Gastrocnemius medialis (tissue), 4 donors: Measurements from ENCODE around the gene DGKZ. TPM values are rescaled to one million over a fixed set of nuclear protein-coding genes. Genes with fewer than 3 reads are reported as not detected.

ENCODE experiments used
- ATAC-seq, 2 donors: fragments of 150-250 bp; one replicate each; pipeline ENCODE4 v1.9.1; 2016
- DNase-seq, 2 donors: peaks; one replicate each; pipeline ENCODE4 v3.0.0-alpha.2; 2019
- H3K27ac ChIP-seq, 4 donors: fragments of 200-600 bp; sonication (generic); 1 replicate in 1 of 4; 2 replicates in 3 of 4; pipeline ENCODE4 v1.5.1; 2016 to 2018; ENCODE audit warnings: mild to moderate bottlenecking in 2 of 4, moderate library complexity in 1 of 4
- H3K27me3 ChIP-seq, 3 donors: fragments of 200-600 bp; sonication (generic) in 2 of 3; 1 replicate in 1 of 3; 2 replicates in 2 of 3; pipeline versions ENCODE4 v1.5.1 to v1.6.0; 2016 to 2019; ENCODE audit warnings: mild to moderate bottlenecking in 1 of 3, moderate library complexity in 1 of 3
- H3K36me3 ChIP-seq, 2 donors: fragments of 200-600 bp; sonication (generic) in 1 of 2; one replicate each; pipeline ENCODE4 v1.5.1; 2017 to 2018
- H3K4me1 ChIP-seq, 2 donors: fragments of 200-600 bp; sonication (generic) in 1 of 2; one replicate each; pipeline ENCODE4 v1.5.1; 2016 to 2017; ENCODE audit warnings: mild to moderate bottlenecking in 2 of 2
- H3K4me3 ChIP-seq, 4 donors: fragments of 200-600 bp; sonication (generic) in 3 of 4; 1 replicate in 1 of 4; 2 replicates in 3 of 4; pipeline ENCODE4 v1.5.1; 2016 to 2019; ENCODE audit warnings: mild to moderate bottlenecking in 2 of 4
- H3K9me3 ChIP-seq, 3 donors: fragments of 200-600 bp; sonication (generic) in 2 of 3; 1 replicate in 1 of 3; 2 replicates in 2 of 3; pipeline ENCODE4 v1.5.1; 2016 to 2019
- POLR2A ChIP-seq, 2 donors: fragments of 450-650 bp; IDR thresholded peaks; one replicate each; pipeline ENCODE4 v1.6.1; 2017; ENCODE audit warnings: antibody characterized with exemption in 2 of 2, mild to moderate bottlenecking in 2 of 2, moderate library complexity in 2 of 2
- in situ Hi-C, 4 donors: fragments of 200-750 bp; cut with MboI; loops; one replicate each; pipeline versions ENCODE4 v1.15.0 to v1.8.0; 2017; ENCODE audit warnings: low sequenced_read_pairs in 4 of 4
- intact Hi-C: fragments of 100-400 bp; cut with DNase I; formaldehyde crosslinking; loops from one replicate; pipeline ENCODE4 v1.15.1; 2023; ENCODE audit warnings: low total_unique reads
- total RNA-seq, 4 donors: library from RNA; depleted of rRNA; stranded (reverse); fragments of >200 nt; gene quantifications; one replicate each; pipeline versions ENCODE4 v1.1.0 to v1.2.3, GENCODE V29; 2016
- TF ChIP-seq, protein P1 (sequence below), 5 experiments: fragments of 450-650 bp in 3 of 5; fragments of 200-600 bp in 2 of 5; sonication (generic) in 2 of 5; IDR thresholded peaks in 4 of 5; conservative IDR thresholded peaks in 1 of 5; 1 replicate in 4 of 5; 2 replicates in 1 of 5; pipeline ENCODE4 v1.5.1; 2016 to 2019; ENCODE audit warnings: antibody characterized with exemption in 5 of 5, mild to moderate bottlenecking in 3 of 5, moderate library complexity in 3 of 5

The DGKZ gene
- total RNA-seq, 4 donors from 2014 or later, result 127 to 155 (median 131) TPM

DNA sequence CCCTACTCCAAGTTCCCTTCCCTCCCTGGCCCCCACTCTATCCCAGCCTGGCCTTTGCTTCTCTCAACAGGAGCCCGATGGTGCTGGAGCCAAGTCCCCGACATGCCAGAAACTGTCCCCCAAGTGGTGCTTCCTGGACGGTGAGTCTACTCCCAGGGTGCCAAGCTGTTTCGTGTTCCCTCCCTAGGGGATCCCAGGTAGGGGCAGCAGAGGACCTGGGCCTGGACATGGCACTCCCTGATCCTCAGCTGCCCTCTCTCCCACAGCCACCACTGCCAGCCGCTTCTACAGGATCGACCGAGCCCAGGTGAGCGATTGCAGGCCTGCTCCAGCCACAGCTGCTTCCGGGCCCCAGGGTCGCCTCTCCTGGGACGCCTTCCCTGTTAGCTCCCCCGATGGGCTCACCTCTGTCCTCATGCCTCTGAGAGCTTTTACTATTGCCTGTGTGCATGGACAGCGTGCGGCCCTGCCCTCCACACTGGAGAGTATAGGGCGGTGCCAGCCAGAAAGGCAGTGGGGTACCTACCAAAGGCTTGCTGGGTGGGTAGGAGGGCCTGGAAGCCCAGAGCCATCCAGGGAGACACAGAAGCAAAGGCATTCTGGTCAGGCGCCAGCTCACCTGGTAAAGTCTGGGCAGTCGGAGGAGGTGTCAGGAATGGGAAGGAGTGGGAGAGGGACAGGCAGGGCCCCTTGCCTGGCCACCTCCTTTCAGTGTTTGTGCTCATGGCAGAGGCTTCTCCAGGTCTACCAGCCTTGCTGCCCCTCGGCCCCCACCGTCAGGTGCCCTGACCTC, 29.2 kb downstream of the DGKZ start:
- no peak overlapping the region for H3K27ac ChIP-seq
- H3K9me3 ChIP-seq, result no peaks in the 10 kb centered on the region
- no peak for ATAC-seq
- TF ChIP-seq POLR2A (IDR thresholded peaks at IDR 0.05), result no peak
- TF ChIP-seq, protein P1, sequence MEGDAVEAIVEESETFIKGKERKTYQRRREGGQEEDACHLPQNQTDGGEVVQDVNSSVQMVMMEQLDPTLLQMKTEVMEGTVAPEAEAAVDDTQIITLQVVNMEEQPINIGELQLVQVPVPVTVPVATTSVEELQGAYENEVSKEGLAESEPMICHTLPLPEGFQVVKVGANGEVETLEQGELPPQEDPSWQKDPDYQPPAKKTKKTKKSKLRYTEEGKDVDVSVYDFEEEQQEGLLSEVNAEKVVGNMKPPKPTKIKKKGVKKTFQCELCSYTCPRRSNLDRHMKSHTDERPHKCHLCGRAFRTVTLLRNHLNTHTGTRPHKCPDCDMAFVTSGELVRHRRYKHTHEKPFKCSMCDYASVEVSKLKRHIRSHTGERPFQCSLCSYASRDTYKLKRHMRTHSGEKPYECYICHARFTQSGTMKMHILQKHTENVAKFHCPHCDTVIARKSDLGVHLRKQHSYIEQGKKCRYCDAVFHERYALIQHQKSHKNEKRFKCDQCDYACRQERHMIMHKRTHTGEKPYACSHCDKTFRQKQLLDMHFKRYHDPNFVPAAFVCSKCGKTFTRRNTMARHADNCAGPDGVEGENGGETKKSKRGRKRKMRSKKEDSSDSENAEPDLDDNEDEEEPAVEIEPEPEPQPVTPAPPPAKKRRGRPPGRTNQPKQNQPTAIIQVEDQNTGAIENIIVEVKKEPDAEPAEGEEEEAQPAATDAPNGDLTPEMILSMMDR (IDR thresholded peaks at IDR 0.05 in 4 of 5, conservative IDR thresholded peaks at IDR 0.05 in 1 of 5), result no peak
- in situ Hi-C loops, result no loop called here
- peaks cover 0 to 10% of the 10 kb centered on the region in 2 donors for H3K4me1 ChIP-seq
- intact Hi-C loops, result no loop called here
- peaks cover 0 to 72% of the 10 kb centered on the region in 2 donors for H3K36me3 ChIP-seq
- peaks cover 0 to 10% (median 0%) of the 10 kb centered on the region in 3 donors for H3K27me3 ChIP-seq
- no peak overlapping the region for H3K4me3 ChIP-seq
- DNase-seq, result peak in 1 of 2 donors; percentile 21

GRCh38 chr11:46377290-46377689, 30.0 kb downstream of the DGKZ start:
- H3K36me3 ChIP-seq, result peaks cover 0 to 64% of the 10 kb centered on the region in 2 donors
- peak in 1 of 2 donors; percentile 17 for DNase-seq
- in situ Hi-C loops, result no loop called here
- H3K27me3 ChIP-seq, result peaks cover 0 to 17% (median 6%) of the 10 kb centered on the region in 3 donors
- TF ChIP-seq, protein P1 (IDR thresholded peaks at IDR 0.05 in 4 of 5, conservative IDR thresholded peaks at IDR 0.05 in 1 of 5), result no peak
- TF ChIP-seq POLR2A (IDR thresholded peaks at IDR 0.05), result no peak
- intact Hi-C loops, result no loop called here
- H3K9me3 ChIP-seq, result no peaks in the 10 kb centered on the region
- peaks cover 4 to 17% of the 10 kb centered on the region in 2 donors for H3K4me1 ChIP-seq
- H3K27ac ChIP-seq, result no peak overlapping the region
- no peak overlapping the region for H3K4me3 ChIP-seq
- no peak for ATAC-seq

DNA sequence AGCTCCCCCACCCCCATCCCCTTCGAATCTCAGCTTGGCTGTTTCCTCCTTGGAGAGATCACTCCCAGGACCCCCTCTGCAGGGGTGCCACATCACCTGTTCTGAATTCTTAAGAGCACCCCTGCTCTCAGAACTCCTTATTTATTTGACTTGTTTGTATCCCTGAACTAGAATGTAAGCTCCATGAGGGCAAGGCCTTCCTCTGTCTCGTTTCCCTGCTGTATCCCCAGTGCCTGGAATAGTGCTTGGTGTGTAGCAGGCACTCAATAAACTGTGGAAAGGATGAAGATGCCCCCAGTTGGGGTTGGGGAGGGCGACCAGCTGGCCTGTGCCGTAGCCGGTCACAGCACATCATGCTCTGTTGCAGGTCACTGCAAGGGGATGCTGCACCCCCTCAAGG, 30.6 kb downstream of the DGKZ start:
- in situ Hi-C loops, result no loop called here
- peaks cover 6 to 19% of the 10 kb centered on the region in 2 donors for H3K4me1 ChIP-seq
- no peak for ATAC-seq
- H3K4me3 ChIP-seq, result no peak overlapping the region
- intact Hi-C loops, result no loop called here
- H3K27me3 ChIP-seq, result peaks cover 0 to 22% (median 7%) of the 10 kb centered on the region in 3 donors
- no peak overlapping the region for H3K27ac ChIP-seq
- no peak for DNase-seq
- H3K9me3 ChIP-seq, result no peaks in the 10 kb centered on the region
- peaks cover 0 to 58% of the 10 kb centered on the region in 2 donors for H3K36me3 ChIP-seq
- TF ChIP-seq, protein P1 (IDR thresholded peaks at IDR 0.05 in 4 of 5, conservative IDR thresholded peaks at IDR 0.05 in 1 of 5), result no peak
- TF ChIP-seq POLR2A (IDR thresholded peaks at IDR 0.05), result no peak

GRCh38 chr11:46378296-46378695, 31.0 kb downstream of the DGKZ start:
- peaks cover 0 to 23% (median 7%) of the 10 kb centered on the region in 3 donors for H3K27me3 ChIP-seq
- ATAC-seq (no peak), DNase-seq (peak in 1 of 2 donors; percentile 23)
- in situ Hi-C loops, result no loop called here
- peaks cover 6 to 19% of the 10 kb centered on the region in 2 donors for H3K4me1 ChIP-seq
- no peak overlapping the region for H3K4me3 ChIP-seq
- H3K27ac ChIP-seq, result no peak overlapping the region
- intact Hi-C loops, result no loop called here
- TF ChIP-seq, protein P1 (IDR thresholded peaks at IDR 0.05 in 4 of 5, conservative IDR thresholded peaks at IDR 0.05 in 1 of 5), result no peak
- TF ChIP-seq POLR2A (IDR thresholded peaks at IDR 0.05), result no peak
- H3K36me3 ChIP-seq, result peaks cover 0 to 54% of the 10 kb centered on the region in 2 donors
- no peaks in the 10 kb centered on the region for H3K9me3 ChIP-seq
